ENCODE data around the gene CNR1.
"Not testable (repeated sequence)": the region's sequence is repeated elsewhere in the genome, so short reads cannot be mapped to it uniquely, and the experiment has no call there.

The CNR1 gene

GRCh38 chr6:88165844-88166492, at the start of gene CNR1:
TSS of gene CNR1 (minus strand) at chr6:88166347. CDS start at chr6:88145274, 21,073 bp downstream.
- no peak within 1 kb of the TSS for H3K27ac ChIP-seq
- H3K4me3 ChIP-seq (ENCODE audit: low read depth, low read length): peak within 1 kb of the TSS; percentile 68
- peaks cover 9% of the 10 kb centered on the region for H3K27me3 ChIP-seq (ENCODE audit: insufficient read depth, low read depth, severe bottlenecking)
- no peaks in the 10 kb centered on the region for H3K9me3 ChIP-seq (ENCODE audit: severe bottlenecking)
- no peak for TF ChIP-seq CTCF (IDR thresholded peaks at IDR 0.05; ENCODE audit: low read depth, low read length)
- DNase-seq: peak; percentile 58
- no peaks in the 10 kb centered on the region for H3K36me3 ChIP-seq

GRCh38 chr6:88211446-88211845, 45.3 kb upstream of the CNR1 start:
- Histone ChIP-seq H3K27me3 (ENCODE audit: insufficient read depth, low read depth, severe bottlenecking) (no peaks in the 10 kb centered on the region), H3K27ac (no peak overlapping the region), H3K9me3 (ENCODE audit: severe bottlenecking) (no peaks in the 10 kb centered on the region), H3K36me3 (no peaks in the 10 kb centered on the region), H3K4me3 (ENCODE audit: low read depth, low read length) (no peak overlapping the region)
- no peak for DNase-seq
- TF ChIP-seq CTCF (IDR thresholded peaks at IDR 0.05; ENCODE audit: low read depth, low read length): no peak

- Histone ChIP-seq H3K4me3 (ENCODE audit: low read depth, low read length) (no peak overlapping the region), H3K27ac (no peak overlapping the region), H3K27me3 (ENCODE audit: insufficient read depth, low read depth, severe bottlenecking) (no peaks in the 10 kb centered on the region), H3K36me3 (no peaks in the 10 kb centered on the region), H3K9me3 (ENCODE audit: severe bottlenecking) (no peaks in the 10 kb centered on the region)
- TF ChIP-seq CTCF (IDR thresholded peaks at IDR 0.05; ENCODE audit: low read depth, low read length): no peak
- DNase-seq: no peak
These were observed 43.2 kb upstream of the CNR1 start for GRCh38 chr6:88209301-88209700.

- no peak for DNase-seq
- no peak overlapping the region for H3K27ac ChIP-seq
- H3K9me3 ChIP-seq (ENCODE audit: severe bottlenecking): no peaks in the 10 kb centered on the region
- TF ChIP-seq CTCF (IDR thresholded peaks at IDR 0.05; ENCODE audit: low read depth, low read length): no peak
- no peaks in the 10 kb centered on the region for H3K27me3 ChIP-seq (ENCODE audit: insufficient read depth, low read depth, severe bottlenecking)
- no peak overlapping the region for H3K4me3 ChIP-seq (ENCODE audit: low read depth, low read length)
- no peaks in the 10 kb centered on the region for H3K36me3 ChIP-seq
These were observed 42.6 kb upstream of the CNR1 start for GRCh38 chr6:88208726-88209125.

- not testable (repeated sequence) for H3K36me3 ChIP-seq; H3K27me3 ChIP-seq (ENCODE audit: insufficient read depth, low read depth, severe bottlenecking); H3K27ac ChIP-seq; DNase-seq; H3K9me3 ChIP-seq (ENCODE audit: severe bottlenecking); H3K4me3 ChIP-seq (ENCODE audit: low read depth, low read length)
These were observed 35.6 kb upstream of the CNR1 start for GRCh38 chr6:88201734-88202133.

- no peaks in the 10 kb centered on the region for H3K36me3 ChIP-seq
- H3K27me3 ChIP-seq (ENCODE audit: insufficient read depth, low read depth, severe bottlenecking): no peaks in the 10 kb centered on the region
- DNase-seq: no peak
- H3K9me3 ChIP-seq (ENCODE audit: severe bottlenecking): no peaks in the 10 kb centered on the region
- no peak overlapping the region for H3K4me3 ChIP-seq (ENCODE audit: low read depth, low read length)
- no peak for TF ChIP-seq CTCF (IDR thresholded peaks at IDR 0.05; ENCODE audit: low read depth, low read length)
- no peak overlapping the region for H3K27ac ChIP-seq
These were observed 18.8 kb upstream of the CNR1 start for GRCh38 chr6:88184921-88185320.
